Measurements from ENCODE around the gene FNDC3A. TPM values are rescaled to one million over a fixed set of nuclear protein-coding genes. Genes with fewer than 3 reads are reported as not detected.
"Not testable (repeated sequence)": the region's sequence is repeated elsewhere in the genome, so short reads cannot be mapped to it uniquely, and the experiment has no call there.

Gene FNDC3A
- total RNA-seq, 1 donor from 2014 or later: 40.7 TPM

DNA sequence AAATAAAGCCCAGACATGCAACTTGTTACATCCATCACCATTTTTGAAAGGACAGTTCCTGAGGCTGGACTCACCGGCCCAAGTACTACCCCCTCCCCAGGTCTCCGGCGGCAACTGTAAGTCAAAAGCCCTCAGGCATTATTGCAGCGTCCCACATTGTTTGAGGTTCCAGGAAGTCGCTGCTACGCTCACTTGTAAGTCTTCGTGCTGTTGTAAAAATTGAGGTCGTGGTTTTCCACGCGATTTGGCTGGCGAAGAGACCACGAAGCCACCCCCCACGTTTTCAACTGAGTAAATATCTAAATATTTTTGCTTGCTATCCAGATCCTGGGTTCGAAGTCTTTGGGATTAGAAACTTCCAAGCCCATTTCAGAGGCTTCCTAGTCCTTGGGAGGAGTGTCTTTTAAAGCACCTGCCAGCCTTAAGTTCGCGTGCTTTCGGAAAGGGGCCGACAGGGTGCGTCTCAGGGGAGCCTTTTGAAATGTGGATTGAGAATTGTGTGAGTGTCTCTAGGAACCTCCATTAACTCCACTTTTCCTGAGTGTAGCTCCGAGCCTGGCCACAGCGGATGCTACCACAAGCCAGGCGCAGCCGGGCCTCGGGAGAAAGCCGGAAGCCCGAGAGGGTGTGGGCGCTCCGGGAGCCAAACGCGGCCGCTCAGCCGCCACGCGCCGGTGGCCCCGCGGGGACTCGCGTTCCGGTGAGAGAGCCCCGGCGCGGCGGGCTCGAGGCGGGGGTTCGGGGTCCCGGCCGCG lies 434 bp upstream of the FNDC3A start:
- no peak for DNase-seq (ENCODE audit: low spot score)

DNA sequence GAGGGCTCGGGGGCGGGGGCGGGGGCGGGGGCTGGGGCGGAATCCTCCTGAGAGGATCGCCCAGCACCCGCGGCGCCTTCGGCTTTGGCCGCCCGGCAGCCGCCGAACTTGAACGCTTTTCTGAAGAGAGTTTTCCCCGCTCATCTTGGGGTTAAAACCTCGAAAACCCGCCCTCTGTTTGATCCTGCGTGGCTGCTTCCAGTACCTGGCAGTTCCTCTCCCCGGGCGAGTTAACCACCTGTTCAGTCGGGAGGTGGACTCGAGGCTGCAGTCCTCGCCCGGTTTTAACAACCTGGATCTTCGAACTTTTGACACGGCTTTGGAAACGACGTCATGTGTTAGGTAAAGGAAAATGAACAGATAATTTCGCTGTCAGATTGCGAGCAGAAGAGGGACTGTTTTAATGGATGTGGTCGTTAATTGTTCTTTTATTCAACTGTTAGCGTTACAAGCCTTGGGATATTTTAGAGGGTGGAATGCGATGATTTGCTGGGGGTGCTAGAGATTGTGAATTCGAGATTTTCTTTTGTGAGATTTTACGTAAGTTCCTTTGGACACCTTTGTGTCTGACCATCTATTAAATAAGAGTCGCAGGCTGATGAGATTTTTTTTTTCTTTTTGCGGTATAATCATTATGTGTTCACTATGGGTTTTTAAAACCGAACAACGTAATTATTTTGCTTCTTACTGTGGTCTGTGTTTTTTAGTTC lies 1.0 kb downstream of the FNDC3A start:
- DNase-seq (ENCODE audit: low spot score): no peak

DNA sequence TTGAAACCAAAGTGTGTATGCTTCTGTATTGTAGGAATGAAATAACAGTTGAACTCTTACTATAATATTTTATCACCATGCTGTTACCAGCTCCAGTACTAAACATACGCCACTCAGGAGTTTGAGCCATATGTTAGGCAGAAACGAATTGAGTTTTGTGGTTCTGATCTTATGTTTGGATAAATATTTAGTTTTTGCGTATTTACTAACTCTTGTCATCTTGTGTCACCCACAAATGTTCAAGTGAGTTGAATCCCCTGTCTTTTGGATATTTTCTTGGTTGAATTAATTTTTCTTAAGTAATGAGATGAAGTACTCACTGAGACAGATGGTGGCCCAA lies 1.5 kb downstream of the FNDC3A start:
- DNase-seq (ENCODE audit: low spot score): no peak

DNA sequence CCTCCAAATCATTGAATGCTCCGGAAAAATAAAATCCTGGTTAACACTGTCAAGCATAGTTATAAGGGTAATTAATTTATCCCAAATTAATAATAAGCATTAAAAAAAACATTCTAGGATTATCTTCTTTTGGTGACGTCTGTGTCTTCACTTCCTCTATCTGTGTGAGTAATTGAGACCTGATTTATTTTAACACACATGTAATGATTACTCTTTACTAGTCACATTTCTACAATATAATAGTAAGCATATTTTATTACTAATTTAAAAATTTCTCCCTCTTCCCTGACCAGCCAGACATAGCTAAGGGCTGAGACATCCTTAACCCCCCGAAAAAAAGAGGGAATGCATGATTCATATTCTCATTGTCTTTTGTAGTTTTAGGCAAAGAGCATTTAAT lies 2.3 kb downstream of the FNDC3A start:
- no peak for DNase-seq (ENCODE audit: low spot score)

DNA sequence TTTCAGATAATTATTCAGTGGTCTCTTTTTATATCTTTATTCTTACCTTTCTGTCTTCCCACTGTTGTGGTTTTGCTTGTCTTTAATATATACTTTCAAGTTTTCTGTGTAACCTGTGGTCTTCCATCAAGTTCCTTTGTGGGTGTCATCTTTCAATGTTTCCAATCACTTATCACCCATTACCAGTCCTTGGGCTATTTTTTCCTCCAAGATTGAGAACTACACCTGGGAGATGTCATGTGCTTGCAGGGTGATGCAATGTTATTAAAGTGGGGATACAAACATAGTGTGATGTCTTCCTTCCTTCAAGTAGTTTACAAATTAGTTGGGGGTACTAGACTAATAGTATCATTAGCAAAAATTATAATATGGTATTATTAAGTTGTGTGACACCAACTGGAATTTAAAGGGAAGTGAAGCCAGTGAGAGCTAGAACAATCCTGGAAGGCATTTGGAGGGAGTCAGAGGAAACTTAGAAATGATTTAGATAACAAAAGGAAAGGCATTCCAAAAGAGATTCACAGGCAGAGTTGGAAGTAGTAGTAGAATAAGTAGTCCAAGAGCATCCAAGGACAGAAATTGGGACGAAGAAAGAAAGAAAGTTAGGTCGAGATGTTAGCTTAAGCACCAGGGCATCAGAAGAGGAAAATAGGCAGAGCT lies 3.4 kb downstream of the FNDC3A start:
- no peak for DNase-seq (ENCODE audit: low spot score)

DNA sequence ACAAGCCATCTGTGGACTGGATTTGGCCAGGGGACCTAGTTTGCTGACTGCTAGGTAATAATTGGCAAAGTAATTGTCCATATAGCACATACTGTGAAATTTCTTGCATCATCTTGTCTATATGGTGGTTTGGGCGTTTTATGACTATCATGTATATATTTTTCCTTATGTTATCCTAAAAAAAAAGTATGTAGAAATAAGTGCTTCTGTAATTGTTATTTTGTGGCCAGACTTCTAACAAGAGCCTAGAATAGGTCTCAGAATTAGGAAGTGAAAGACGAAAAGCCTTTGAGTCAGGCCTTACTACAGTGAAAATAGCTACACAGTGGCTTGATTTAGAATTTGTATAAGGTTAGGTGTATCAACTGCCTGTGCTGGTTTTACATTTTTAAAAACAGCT lies 4.2 kb downstream of the FNDC3A start:
- DNase-seq (ENCODE audit: low spot score): no peak

DNA sequence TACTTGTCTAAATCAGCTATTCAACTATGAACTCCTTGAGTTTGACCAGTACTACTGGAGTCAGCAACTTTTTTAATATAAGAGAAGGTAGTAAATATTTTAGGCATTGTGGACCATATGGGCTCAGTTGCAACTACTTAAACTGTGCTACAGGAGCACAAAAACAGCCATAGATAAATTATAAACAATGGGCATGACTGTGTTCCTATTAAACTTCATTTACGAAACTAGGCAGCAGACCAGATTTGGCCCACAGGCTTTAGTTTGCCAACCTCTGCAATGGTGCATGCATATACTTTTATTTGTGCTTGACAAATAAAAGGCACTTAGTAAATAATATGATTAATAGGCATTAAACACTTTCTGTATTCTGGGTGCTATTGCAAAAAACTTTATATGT lies 7.6 kb downstream of the FNDC3A start:
- no peak for DNase-seq (ENCODE audit: low spot score)

DNA sequence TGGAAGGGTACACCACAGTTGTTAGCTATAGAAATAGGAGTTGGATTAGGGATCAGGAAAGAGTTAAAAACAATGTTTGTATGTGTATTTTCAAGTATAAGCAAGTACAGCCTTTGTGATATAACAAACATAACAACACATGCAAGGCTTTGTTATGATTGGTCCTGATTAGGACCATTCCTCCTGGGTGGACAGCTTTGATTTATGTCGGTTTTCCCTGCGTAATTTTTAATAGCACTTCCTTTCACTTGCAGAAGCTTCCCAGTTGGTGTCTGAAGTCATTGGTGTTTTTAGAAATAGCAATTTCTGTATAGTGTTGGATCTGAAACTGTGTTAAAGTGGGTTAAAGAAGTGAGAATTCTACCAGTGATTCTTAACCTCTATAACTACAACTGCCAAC lies 10.0 kb downstream of the FNDC3A start:
- no peak for DNase-seq (ENCODE audit: low spot score)

DNA sequence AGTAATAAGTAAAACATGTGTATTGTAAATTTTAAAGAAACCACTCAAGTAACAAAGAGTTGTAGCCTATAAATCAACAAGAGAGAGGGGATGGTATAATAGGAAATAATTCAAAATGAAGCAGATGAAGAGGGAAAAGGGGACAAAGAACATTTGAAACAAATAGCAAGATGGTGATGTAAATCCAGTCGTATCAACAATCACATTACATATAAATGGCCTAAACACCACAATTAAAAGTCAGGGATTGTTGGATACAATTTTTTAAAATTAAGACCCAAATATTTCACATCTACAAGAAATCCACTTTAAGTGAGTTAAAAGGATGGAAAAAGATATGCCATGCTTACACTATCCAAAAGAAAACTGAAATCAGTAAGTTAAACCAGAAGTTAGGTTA lies 15.2 kb downstream of the FNDC3A start:
- no peak for DNase-seq (ENCODE audit: low spot score)

DNA sequence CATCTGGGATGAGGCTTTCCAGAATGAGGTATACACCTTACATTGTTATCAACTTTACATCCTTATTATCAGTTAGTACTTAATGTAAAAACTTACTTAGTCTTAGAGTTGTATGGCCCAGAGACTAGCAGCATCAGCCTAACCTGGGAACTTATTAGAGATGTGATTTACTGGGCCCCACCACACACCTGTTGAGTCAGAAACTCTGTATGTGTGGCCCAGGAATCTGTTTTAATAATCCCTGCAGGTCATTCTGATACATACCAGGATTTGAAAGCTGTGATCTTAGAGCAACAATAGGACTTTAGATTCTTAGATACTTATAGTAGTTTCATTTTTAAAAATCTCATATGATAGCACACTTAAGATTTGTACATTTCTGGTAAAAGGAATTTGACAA lies 17.4 kb downstream of the FNDC3A start:
- no peak for DNase-seq (ENCODE audit: low spot score)

DNA sequence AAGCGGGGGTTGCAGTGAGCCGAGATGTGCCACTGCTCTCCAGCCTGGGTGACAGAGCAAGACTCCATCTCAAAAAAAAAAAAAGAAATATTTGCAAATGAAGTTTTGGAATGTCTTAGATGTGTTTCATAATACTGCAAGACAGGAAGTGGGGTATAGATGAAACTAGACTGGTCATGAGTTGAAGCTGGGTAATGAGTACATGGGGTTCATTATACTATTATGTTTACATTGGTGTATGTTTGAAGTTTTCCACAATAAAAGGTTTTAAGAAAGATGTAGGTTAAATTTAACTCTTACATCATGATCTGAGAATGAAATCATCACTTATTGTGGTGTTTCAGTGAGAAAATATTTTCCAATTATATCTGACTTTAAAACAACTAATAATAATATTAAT lies 19.0 kb downstream of the FNDC3A start:
- DNase-seq (ENCODE audit: low spot score): no peak

DNA sequence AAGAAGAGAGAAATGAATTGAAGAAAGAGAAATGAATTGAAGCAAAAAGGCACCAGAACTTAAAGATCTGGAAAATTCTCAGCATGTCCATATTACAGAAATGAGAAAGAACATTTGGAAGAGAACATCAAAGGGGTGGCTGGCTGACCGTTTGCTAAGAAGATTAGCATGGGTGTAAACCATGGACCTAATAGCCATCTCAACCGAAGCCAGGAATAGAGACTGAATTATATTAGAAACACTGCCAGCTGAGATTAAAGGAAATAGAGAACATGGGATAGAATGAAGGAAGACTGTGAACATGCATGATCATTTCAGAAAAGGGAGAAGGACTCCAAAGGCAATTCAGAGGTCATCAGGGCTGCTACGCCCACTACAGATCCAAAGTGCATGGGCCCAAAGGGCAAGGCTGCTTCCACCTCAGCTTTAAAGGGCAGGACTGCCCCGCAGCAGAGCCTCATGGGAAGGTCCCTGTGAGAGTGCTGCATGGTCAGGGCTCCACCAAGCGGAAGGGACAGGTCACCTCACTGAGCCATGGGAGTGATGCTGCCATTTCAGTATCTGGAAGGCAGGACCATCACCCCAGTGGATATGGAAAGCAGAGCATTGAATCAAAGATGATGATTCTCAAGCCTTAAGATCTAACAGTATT lies 23.1 kb downstream of the FNDC3A start:
- DNase-seq (ENCODE audit: low spot score): no peak

DNA sequence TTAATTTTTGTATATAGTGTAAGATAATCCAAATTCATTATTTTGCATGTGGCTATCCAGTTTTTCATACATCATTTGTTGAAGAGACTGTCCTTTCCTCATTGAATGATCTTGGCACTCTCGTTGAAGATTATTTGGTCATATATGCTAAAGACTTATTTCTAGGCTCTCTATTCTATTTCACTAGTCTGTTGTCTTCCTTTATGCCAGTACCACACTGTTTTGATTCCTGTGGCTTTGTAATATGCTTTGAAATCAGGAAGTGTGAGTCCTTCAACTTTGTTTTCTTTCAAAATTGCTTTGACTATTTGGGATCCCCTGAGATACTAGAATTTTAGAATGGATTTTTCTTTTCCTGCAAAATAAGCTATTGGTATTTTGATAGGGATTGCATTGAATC lies 24.5 kb downstream of the FNDC3A start:
- DNase-seq (ENCODE audit: low spot score): no peak

DNA sequence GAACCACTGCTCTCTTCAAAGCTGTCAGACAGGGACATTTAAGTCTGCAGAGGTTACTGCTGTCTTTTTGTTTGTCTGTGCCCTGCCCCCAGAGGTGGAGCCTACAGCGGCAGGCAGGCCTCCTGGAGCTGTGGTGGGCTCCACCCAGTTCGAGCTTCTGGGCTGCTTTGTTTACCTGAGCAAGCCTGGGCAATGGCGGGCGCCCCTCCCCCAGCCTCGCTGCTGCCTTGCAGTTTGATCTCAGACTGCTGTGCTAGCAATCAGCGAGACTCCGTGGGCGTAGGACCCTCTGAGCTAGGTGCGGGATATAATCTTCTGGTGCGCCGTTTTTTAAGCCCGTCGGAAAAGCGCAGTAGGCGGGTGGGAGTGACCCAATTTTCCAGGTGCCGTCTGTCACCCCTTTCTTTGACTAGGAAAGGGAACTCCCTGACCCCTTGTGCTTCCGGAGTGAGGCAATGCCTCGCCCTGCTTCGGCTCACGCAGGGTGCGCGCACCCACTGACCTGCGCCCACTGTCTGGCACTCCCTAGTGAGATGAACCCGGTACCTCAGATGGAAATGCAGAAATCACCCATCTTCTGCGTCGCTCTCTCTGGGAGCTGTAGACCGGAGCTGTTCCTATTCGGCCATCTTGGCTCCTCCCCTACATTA lies 43.4 kb downstream of the FNDC3A start:
- not testable (repeated sequence) for DNase-seq (ENCODE audit: low spot score)

DNA sequence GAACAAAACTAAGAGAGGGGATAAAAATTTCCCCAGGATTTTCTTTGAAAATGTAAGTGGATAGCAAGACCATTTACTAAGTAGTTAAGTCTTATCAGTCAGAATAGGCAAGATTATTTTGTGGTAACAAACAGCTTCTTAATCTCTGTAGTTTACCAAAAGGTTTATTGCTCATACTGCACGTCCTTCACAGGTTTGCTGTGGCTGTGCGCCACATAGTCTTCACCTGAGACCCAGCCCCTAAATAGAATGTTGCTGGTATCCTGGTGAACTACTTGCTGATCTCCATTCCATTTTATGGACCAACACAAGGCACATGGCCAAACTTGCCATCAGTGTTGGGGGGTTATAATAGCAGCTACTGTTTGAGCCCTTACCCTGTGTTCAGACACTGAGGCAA lies 44.6 kb downstream of the FNDC3A start:
- no peak for DNase-seq (ENCODE audit: low spot score)

DNA sequence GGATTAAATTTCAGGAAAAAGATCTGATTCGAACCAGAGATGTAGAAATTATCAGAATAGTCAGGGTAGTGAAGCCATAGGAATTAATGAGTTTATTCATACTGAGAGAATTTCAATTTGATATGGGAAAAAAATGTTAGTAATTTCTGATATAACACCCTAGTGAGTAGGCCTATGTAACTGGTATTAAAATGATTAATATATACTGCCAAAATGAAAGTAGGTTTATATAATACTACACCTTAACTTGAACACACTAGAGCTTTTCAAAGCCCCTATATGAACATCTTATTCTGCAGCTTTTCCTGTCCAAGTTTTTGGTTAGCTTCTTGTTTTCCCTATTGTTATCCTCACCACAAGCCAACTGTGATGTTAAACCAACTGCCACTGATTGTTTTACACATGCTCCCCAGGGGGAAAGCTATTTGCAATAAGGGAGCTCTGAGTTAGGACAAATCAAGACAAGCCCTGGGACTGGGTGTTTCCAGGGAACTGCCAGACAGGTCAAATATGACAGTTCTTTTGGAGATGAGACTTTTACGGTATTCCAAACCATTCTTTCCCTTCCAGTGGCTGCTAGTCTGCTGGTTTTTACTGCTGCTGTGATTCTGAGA lies 45.3 kb downstream of the FNDC3A start:
- no peak for DNase-seq (ENCODE audit: low spot score)

DNA sequence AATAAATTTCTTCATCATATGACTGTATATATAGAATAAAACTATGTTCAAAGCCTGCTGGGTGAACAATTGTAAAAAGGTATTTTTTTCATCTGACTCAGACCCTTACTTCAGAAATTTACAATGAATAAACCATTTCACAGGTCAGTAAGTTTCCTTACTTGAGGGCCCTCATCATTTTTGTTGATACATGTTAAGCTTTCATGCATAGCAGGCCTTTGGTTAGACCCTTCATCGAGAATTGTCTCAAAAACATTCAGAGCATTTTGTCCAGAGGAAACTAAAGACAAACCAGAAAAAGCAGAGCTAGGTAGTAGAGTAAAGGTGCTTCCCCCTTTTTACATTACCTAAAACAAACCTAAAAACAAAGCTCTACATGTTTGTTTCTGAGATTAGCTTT lies 46.2 kb downstream of the FNDC3A start:
- no peak for DNase-seq (ENCODE audit: low spot score)

DNA sequence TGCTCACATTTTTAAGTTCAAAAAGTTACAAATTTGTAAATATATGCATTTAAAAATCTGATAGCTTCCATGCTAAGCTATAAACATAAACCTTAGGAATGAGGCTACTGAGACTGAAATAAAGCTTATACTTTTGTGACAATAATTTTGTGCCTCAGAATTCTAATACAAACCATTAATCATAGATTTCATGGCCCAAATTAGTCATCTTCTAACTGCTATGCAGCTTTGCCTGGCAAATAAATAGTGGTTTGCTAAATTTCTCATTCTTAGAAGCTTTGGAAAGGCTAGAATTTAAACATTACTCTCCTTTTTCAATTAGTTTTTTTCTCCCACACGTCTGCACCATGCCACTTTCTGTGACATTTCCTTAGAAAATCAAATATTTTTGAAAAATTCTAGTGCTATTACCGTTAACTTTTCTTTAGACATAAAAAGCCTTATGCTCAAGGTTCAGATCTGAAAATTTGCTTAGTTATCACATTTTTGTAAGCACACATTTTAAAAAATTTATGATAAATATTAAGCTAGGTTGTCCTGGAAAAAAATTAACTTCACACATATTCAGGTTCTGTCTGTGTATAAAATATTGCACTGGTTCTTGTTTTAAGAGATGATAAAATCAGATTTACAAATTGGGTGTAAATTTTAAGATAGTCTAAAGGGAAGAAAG lies 46.9 kb downstream of the FNDC3A start:
- no peak for DNase-seq (ENCODE audit: low spot score)

DNA sequence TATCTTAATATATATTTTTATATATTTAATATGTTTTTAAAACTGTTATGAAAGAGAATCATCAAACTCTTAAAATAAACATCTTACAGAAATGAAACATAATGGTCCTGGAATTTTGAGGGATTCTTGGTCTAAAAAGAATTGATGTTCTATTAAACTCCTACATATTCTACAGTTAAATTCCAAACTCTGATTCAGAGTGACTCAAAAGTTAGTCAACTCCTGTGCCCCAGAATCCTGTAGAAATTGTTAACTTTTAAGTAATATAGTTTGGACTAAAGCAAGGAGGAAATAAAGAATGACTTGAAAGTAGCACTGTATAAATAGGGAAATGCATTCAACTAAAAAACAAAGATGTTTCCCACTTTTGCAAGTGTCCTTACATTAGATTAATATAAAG lies 47.7 kb downstream of the FNDC3A start:
- DNase-seq (ENCODE audit: low spot score): no peak

DNA sequence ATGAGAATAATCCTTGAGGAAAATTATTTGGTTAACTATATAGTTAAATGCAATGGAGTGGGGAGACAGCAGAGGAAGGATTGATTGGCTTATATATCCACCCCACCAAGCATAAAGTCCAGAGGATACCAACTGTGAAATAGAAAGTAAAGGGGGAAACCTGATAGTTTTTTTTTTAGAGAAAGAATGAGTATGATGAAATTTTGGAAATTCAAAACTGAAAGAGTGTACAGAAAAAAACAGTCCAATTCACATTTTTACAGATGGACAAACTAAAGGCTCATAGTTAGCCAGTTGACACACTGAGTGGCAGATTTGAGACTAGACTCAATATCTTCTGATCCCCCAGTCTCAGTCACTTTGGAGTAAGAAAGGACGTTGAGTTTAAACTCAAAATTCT lies 51.1 kb downstream of the FNDC3A start:
- DNase-seq (ENCODE audit: low spot score): no peak

DNA sequence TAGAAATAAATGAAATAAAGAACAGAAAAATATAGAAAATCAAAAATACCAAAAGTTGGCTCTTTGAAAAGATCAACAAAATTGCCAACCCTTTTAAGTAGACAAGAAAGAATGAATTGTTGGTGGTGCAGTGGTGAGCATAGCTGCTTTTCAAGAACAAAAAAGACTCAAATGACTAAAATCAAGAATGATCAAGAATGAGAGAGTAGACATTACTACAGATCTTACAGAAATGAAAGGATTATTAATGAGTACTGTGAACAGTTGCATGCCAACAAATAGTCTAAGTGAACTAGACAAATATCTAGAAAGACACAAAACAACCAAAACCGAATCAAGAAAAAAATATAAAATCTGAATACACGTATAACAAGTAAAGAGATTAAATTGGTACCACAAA lies 53.9 kb downstream of the FNDC3A start:
- DNase-seq (ENCODE audit: low spot score): no peak

Measured in mesenteric fat pad (tissue), 1 donor.